GM20431 (cell line): ENCODE data around the gene PCDHGA7.
"Not testable (repeated sequence)": the region's sequence is repeated elsewhere in the genome, so short reads cannot be mapped to it uniquely, and the experiment has no call there.

Experiments
- in situ Hi-C: fragments of 300-500 bp; cut with MseI, MboI; formaldehyde crosslinking; loops from one replicate; pipeline ENCODE4 v1.15.0; 2020; ENCODE audit warnings: low sequenced_read_pairs; ENCODE audit not compliant: unreplicated experiment

PCDHGA7 gene

DNA sequence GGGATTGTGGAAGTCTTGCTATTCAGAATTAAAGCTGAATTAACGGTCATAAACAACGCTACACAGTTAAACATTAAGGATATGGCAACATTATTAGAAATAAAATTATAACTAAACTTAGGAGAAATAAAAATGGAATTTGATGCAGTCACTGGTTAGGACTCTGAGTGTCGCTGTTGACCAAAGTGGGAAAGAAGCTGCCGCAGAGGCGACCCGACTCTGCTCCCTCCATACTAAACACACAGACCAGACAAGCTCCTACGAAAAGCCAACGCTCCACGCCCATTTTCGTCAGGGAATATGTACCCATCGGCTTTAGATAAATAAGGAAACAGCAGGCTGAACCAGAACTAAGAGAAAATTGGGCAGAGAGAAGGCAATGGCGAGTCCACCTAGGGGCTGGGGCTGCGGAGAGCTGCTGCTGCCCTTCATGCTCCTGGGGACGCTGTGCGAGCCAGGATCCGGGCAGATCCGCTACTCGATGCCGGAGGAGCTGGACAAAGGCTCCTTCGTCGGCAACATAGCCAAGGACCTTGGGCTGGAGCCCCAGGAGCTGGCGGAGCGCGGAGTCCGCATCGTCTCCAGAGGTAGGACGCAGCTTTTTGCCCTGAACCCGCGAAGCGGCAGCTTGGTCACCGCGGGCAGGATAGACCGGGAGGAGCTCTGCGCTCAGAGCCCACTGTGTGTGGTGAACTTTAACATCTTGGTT lies 18.4 kb upstream of the PCDHGA7 start, which contains the start of gene PCDHGA5:
TSS of gene PCDHGA5 (plus strand) at position 211 of the 709 bp plus-strand sequence. CDS start at position 380, 169 bp downstream.
- in situ Hi-C loops = no loop called here

DNA sequence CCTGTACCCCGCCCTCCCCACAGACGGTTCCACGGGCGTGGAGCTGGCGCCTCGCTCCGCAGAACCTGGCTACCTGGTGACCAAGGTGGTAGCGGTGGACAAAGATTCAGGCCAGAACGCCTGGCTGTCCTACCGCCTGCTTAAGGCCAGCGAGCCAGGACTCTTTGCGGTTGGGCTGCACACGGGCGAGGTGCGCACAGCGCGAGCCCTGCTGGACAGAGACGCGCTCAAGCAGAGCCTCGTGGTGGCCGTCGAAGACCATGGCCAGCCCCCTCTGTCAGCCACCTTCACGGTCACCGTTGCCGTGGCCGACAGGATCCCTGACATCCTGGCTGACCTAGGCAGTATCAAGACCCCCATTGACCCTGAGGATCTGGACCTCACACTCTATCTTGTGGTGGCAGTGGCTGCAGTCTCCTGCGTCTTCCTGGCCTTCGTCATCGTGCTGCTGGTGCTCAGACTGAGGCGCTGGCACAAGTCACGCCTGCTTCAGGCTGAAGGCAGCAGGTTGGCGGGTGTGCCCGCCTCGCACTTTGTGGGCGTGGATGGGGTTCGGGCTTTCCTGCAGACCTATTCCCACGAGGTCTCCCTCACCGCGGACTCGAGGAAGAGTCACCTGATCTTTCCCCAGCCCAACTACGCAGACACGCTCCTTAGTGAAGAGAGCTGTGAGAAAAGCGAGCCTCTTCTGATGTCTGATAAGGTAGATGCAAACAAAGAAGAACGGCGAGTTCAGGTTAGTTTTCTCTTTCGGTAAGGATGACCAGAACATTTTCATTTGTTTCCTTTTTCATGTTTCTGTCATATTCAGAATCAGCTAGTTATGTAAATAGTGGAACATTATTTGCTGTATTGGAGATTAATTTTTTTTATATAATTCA lies 16.3 kb upstream of the PCDHGA7 start:
- in situ Hi-C loops = no loop called here

DNA sequence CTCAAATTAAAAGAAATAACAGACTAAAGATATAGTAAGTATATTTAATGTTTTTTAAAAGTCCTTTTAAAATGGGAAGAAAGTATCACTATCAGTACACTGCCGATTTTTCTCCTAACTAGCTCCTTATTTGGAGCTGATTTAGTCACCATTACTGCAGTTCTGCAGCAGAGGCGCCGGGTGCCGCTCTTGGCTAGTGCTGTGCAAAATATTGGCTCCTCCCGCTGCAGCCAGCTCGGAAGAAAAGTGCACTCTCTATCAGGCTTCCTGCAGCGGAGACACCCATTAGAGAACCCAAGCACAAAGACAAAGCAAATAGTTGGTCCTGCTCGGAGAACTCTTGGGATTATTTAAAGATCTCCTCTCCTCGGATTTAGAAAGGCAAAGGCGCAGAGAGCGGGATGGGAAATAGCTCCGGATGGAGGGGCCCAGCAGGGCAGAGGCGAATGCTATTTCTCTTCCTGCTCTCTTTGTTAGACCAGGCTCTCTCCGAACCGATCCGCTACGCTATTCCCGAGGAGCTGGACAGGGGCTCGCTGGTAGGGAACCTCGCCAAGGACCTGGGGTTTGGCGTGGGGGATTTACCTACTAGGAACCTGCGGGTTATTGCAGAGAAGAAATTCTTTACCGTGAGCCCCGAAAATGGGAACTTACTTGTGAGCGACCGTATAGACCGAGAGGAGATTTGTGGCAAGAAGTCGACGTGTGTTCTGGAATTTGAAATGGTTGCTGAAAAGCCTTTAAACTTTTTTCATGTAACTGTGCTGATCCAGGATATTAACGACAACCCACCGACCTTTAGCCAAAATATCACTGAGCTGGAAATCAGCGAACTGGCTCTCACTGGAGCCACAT lies 12.3 kb upstream of the PCDHGA7 start, which contains the start of gene PCDHGB3:
TSS of gene PCDHGB3 (plus strand) at position 249 of the 855 bp plus-strand sequence. CDS start at position 402, 153 bp downstream.
- in situ Hi-C loops = no loop called here

DNA sequence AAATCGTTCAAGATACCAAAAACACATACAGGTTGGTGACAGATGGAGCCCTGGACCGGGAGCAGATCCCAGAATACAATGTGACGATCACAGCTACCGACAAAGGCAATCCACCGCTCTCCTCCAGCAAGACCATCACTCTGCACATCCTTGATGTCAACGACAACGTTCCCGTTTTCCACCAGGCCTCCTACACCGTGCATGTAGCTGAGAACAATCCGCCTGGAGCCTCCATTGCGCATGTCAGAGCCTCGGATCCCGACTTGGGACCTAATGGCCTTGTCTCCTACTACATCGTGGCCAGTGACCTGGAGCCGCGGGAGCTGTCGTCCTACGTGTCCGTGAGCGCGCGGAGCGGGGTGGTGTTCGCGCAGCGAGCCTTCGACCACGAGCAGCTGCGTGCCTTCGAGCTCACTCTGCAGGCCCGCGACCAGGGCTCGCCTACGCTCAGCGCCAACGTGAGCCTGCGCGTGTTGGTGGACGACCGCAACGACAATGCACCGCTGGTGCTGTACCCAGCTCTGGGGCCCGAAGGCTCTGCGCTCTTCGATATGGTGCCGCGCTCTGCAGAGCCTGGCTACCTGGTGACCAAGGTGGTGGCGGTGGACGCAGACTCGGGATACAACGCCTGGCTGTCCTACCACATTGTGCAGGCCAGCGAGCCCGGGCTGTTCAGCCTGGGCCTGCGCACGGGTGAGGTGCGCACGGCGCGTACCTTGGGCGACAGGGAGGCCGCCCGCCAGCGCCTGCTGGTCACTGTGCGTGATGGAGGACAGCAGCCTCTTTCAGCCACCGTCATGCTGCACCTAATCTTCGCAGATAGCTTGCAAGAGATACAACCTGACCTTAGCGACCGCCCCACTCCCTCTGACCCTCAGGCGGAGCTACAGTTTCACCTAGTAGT lies 10.7 kb upstream of the PCDHGA7 start:
- in situ Hi-C loops = no loop called here

DNA sequence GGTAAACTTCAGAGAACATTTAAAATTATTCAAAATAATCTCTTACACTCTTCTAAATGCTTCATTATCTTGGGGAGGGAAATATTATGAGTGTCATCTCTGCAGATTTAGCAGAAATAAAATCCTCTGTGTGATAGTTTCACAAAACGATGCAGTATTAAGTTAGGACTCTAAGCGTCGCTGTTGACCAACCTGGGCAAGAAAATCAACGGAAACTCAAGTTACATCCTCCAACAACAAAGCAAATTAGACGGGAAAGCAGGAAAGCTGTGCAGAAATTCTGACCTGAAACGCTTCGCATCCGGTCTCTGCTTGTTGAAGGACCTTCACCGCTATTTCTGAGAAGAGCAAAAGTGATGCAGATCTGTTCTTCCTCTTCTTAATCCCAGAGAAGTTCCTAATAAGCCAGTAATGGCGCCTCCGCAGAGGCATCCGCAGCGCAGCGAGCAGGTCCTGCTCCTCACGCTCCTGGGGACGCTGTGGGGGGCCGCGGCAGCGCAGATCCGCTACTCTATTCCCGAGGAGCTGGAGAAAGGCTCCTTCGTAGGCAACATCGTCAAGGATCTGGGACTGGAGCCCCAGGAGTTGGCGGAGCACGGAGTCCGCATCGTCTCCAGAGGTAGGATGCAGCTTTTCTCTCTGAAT lies 8.7 kb upstream of the PCDHGA7 start, which contains the start of gene PCDHGA6:
TSS of gene PCDHGA6 (plus strand) at position 219 of the 645 bp plus-strand sequence. CDS start at position 412, 193 bp downstream.
- in situ Hi-C loops = no loop called here

DNA sequence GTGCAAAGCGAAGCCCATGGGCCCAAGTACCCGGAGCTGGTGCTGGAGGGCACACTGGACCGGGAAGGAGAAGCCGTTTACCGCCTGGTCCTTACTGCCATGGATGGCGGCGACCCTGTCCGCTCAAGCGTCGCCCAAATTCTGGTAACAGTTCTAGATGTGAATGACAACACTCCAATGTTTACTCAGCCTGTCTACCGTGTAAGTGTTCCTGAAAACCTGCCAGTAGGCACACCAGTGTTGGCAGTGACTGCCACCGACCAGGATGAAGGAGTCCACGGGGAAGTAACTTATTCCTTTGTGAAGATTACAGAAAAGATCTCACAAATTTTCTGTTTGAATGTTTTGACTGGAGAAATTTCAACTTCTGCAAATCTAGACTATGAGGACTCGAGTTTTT lies 7.9 kb upstream of the PCDHGA7 start:
- in situ Hi-C loops = no loop called here

DNA sequence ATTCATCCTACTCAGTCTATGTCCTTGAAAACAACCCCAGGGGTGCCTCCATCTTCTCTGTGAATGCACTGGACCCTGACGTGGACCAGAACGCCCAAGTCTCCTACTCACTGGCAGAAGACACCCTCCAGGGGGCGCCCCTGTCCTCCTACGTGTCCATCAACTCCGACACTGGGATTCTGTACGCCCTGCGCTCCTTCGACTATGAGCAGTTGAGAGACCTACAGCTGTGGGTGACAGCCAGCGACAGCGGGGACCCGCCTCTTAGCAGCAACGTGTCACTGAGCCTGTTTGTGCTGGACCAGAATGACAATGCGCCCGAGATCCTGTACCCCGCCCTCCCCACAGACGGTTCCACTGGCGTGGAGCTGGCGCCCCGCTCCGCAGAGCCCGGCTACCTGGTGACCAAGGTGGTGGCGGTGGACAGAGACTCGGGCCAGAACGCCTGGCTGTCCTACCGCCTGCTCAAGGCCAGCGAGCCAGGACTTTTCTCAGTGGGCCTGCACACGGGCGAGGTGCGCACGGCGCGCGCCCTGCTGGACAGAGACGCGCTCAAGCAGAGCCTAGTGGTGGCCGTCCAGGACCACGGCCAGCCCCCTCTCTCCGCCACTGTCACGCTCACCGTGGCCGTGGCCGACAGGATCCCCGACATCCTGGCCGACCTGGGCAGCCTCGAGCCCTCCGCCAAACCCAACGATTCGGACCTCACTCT lies 6.9 kb upstream of the PCDHGA7 start:
- in situ Hi-C loops = not testable (repeated sequence)

DNA sequence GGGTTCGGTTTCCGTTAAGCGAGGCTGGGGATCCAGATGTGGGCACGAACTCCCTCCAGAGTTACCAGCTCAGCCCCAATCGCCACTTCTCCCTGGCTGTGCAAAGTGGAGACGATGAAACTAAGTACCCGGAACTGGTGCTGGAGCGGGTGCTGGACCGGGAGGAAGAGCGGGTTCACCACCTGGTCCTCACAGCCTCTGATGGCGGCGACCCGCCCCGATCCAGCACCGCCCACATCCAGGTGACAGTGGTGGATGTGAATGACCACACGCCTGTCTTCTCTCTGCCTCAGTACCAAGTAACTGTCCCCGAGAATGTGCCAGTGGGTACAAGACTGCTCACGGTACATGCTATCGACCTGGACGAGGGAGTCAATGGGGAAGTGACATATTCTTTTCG lies 803 bp downstream of the PCDHGA7 start:
- in situ Hi-C loops = no loop called here

DNA sequence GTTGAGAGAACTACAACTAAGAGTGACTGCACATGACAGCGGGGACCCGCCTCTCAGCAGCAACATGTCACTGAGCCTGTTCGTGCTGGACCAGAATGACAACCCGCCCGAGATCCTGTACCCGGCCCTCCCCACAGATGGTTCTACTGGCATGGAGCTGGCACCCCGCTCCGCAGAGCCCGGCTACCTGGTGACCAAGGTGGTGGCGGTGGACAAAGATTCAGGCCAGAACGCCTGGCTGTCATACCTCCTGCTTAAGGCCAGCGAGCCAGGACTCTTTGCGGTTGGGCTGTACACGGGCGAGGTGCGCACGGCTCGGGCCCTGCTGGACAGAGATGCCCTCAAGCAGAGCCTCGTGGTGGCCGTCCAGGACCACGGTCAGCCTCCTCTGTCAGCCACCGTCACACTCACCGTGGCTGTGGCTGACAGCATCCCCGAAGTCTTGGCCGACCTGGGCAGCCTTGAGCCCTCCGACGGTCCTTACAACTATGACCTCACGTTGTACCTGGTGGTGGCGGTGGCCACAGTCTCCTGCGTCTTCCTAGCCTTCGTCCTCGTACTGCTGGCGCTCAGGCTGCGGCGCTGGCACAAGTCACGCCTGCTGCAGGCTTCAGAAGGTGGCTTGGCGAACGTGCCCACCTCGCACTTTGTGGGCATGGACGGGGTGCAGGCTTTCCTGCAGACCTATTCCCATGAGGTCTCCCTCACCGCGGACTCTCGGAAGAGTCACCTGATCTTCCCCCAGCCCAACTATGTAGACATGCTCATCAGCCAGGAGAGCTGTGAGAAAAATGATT lies 2.1 kb downstream of the PCDHGA7 start:
- in situ Hi-C loops = no loop called here

DNA sequence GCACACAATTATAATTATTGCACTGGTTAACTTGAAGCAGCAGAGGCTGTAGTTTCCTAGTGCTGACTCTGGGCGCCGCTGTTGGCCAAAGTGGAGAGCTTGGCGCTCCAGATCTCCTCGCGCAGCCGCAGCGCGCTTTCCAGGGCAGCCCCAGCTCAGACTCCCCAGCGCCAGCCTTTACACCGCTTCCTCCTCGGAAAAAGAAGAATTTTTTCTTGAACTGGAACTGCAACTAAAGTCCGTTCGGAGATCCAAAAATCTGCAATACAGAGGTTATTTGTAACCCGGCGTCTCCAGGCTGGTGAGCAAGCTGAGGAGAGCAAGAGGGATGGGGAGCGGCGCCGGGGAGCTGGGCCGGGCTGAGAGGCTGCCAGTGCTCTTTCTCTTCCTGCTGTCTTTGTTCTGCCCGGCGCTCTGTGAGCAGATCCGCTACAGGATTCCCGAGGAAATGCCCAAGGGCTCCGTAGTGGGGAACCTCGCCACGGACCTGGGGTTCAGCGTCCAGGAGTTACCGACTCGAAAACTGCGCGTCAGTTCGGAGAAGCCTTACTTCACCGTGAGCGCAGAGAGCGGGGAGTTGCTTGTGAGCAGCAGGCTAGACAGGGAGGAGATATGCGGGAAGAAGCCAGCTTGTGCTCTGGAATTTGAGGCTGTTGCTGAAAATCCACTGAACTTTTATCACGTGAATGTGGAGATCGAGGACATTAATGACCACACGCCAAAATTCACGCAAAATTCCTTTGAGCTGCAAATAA lies 5.2 kb downstream of the PCDHGA7 start, which contains the start of gene PCDHGB4:
TSS of gene PCDHGB4 (plus strand) at position 142 of the 755 bp plus-strand sequence. CDS start at position 329, 187 bp downstream.
- in situ Hi-C loops = not testable (repeated sequence)

DNA sequence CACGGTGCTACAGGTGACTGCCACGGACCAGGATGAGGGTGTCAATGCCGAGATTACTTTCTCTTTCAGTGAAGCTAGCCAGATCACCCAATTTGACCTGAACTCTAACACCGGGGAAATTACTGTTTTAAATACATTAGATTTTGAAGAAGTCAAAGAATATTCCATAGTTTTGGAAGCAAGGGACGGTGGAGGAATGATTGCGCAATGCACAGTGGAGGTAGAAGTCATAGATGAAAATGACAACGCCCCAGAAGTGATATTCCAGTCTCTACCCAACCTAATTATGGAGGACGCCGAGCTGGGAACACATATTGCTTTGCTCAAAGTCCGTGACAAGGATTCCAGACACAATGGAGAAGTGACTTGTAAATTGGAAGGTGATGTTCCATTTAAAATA lies 6.1 kb downstream of the PCDHGA7 start:
- in situ Hi-C loops = no loop called here

DNA sequence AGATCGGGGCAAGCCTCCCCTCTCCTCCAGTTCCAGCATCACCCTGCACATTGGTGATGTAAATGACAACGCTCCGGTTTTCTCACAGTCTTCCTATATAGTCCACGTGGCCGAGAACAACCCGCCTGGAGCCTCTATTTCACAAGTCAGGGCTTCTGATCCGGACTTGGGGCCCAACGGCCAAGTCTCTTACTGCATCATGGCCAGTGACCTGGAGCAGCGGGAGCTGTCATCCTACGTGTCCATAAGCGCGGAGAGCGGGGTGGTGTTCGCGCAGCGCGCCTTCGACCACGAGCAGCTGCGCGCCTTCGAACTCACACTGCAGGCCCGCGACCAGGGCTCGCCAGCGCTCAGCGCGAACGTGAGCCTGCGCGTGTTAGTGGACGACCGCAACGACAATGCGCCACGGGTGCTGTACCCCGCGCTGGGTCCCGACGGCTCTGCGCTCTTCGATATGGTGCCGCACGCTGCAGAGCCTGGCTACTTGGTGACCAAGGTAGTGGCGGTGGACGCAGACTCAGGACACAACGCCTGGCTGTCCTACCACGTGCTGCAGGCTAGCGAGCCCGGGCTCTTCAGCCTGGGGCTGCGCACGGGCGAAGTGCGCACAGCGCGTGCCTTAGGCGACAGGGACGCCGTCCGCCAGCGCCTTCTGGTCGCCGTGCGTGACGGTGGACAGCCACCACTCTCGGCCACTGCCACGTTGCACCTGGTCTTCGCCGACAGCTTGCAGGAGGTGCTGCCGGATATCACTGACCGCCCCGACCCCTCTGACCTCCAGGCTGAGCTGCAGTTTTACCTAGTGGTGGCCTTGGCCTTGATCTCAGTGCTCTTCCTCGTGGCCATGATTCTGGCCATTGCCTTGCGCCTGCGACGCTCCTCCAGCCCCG lies 6.9 kb downstream of the PCDHGA7 start:
- in situ Hi-C loops = no loop called here

DNA sequence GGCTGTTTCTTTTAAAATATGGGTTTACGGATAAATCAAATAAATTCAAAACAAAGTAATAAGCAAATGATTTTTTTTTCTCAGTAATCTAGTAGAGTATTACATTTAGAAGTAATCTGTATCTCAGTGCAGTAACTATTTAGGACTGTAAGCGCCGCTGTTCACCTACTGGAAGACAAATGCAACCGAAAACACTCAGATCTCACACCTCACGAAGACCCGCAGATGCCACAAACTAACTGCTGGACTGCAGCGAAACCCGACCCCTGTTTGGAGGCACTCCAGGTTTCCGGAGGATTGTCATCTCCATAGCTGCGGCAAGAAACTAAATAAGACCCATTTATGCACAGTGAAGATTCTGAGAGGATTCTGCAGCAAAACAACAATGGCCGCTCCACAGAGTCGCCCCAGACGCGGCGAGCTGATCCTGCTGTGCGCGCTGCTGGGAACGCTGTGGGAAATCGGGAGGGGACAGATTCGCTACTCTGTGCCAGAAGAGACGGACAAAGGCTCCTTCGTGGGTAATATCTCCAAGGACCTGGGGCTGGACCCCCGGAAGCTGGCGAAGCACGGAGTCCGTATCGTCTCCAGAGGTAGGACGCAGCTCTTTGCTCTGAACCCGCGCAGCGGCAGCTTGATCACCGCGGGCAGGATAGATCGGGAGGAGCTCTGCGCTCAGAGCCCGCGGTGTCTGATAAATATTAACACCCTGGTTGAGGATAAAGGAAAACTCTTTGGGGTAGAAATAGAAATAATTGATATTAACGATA lies 10.1 kb downstream of the PCDHGA7 start, which contains the start of gene PCDHGA8:
TSS of gene PCDHGA8 (plus strand) at position 205 of the 770 bp plus-strand sequence. CDS start at position 386, 181 bp downstream.
- in situ Hi-C loops = no loop called here

DNA sequence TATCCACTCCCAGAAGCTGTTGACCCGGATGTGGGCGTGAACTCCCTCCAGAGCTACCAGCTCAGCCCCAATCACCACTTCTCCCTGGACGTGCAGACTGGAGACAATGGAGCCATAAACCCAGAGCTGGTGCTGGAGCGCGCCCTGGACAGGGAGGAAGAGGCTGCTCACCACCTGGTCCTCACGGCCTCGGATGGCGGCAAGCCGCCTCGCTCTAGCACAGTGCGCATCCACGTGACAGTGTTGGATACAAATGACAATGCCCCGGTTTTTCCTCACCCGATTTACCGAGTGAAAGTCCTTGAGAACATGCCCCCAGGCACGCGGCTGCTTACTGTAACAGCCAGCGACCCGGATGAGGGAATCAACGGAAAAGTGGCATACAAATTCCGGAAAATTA lies 10.7 kb downstream of the PCDHGA7 start:
- in situ Hi-C loops = no loop called here
